GM18499 (cell line): ENCODE results near the gene CPTP.
"Not testable (repeated sequence)": the region's sequence is repeated elsewhere in the genome, so short reads cannot be mapped to it uniquely, and the experiment has no call there.

ENCODE experiments used
- ATAC-seq: cut with Tn5 transposase; IDR thresholded peaks from one replicate; pipeline ENCODE4 v1.9.1; 2021; ENCODE audit warnings: moderate number of reproducible peaks; ENCODE audit not compliant: insufficient read depth, unreplicated experiment

Gene CPTP

GRCh38 chr1:1316199-1316598 is 8.4 kb upstream of the CPTP start:
- ATAC-seq = not testable (repeated sequence)

- ATAC-seq = no peak
Observed at GRCh38 chr1:1317420-1317819, 7.2 kb upstream of the CPTP start.

GRCh38 chr1:1318131-1318652 is 6.4 kb upstream of the CPTP start:
- ATAC-seq = no peak

- ATAC-seq = no peak
Observed at GRCh38 chr1:1318777-1319645, 5.6 kb upstream of the CPTP start.

GRCh38 chr1:1319646-1319941 is 5.0 kb upstream of the CPTP start:
- no peak for ATAC-seq

- no peak for ATAC-seq
Observed at GRCh38 chr1:1320666-1321448, 3.7 kb upstream of the CPTP start.

GRCh38 chr1:1321477-1321876 is 3.1 kb upstream of the CPTP start:
- no peak for ATAC-seq

- ATAC-seq = no peak
Observed at GRCh38 chr1:1322418-1322817, 2.2 kb upstream of the CPTP start.

- ATAC-seq = no peak
Observed at GRCh38 chr1:1322952-1323351, 1.6 kb upstream of the CPTP start.

- ATAC-seq = peak; percentile 27
Observed at GRCh38 chr1:1324084-1324523, 498 bp upstream of the CPTP start.

- ATAC-seq = no peak
Observed at GRCh38 chr1:1325288-1326074, 879 bp downstream of the CPTP start.

- ATAC-seq = no peak
Observed at GRCh38 chr1:1326075-1326605, 1.5 kb downstream of the CPTP start.

- ATAC-seq = no peak
Observed at GRCh38 chr1:1327291-1327690, 2.7 kb downstream of the CPTP start.

GRCh38 chr1:1328254-1328653 is 3.7 kb downstream of the CPTP start:
- no peak for ATAC-seq

- no peak for ATAC-seq
Observed at GRCh38 chr1:1329304-1330210, 5.0 kb downstream of the CPTP start.

GRCh38 chr1:1330366-1331067 is 5.9 kb downstream of the CPTP start:
- ATAC-seq = no peak

GRCh38 chr1:1331068-1331965 is 6.7 kb downstream of the CPTP start, which contains the start of gene TAS1R3:
Gene TAS1R3, plus strand, starts transcription at chr1:1331280. Its CDS starts 66 bp downstream, at chr1:1331346.
- ATAC-seq = no peak
